ENCODE results near the gene DCUN1D2.

DCUN1D2 gene

DNA sequence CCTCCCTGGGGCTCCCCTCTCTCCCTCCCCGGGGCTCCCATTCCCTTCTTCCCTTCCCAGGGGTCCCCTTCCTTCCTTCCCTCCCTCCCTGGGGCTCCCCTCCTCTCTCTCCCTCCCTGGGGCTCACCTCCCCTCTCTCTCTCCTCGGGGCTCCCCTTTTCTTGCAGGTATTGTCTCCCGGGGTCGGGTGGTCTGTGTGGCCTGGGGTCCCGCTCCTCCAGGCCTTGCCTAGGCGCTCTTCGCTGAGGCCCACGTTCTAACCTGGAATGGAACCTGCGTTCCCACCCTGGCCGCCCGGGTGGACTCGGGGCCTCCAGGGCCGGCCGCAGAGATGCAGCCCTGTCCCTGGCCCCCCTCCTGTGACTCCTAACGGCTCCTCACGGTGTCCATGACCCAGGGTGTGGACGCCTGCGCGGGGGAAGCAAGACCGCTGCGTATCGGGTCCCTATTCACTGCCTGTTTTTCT is 940 bp upstream of the DCUN1D2 start:
- no peak overlapping the region for H3K4me3 ChIP-seq (IDR thresholded peaks at IDR 0.05; ENCODE audit: insufficient read depth, low read depth, low read length)
- H2AFZ ChIP-seq (ENCODE audit: low read depth): no peak overlapping the region
- H3K9ac ChIP-seq: peak overlapping the region; percentile 42; the same call in 1 of the 2 replicates
- TF ChIP-seq, protein P1, sequence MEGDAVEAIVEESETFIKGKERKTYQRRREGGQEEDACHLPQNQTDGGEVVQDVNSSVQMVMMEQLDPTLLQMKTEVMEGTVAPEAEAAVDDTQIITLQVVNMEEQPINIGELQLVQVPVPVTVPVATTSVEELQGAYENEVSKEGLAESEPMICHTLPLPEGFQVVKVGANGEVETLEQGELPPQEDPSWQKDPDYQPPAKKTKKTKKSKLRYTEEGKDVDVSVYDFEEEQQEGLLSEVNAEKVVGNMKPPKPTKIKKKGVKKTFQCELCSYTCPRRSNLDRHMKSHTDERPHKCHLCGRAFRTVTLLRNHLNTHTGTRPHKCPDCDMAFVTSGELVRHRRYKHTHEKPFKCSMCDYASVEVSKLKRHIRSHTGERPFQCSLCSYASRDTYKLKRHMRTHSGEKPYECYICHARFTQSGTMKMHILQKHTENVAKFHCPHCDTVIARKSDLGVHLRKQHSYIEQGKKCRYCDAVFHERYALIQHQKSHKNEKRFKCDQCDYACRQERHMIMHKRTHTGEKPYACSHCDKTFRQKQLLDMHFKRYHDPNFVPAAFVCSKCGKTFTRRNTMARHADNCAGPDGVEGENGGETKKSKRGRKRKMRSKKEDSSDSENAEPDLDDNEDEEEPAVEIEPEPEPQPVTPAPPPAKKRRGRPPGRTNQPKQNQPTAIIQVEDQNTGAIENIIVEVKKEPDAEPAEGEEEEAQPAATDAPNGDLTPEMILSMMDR (conservative IDR thresholded peaks at IDR 0.05; ENCODE audit: low read depth, low read length): no peak
- H3K4me2 ChIP-seq: peak overlapping the region; percentile 71
- no peaks in the 10 kb centered on the region for H4K20me1 ChIP-seq (ENCODE audit: insufficient read depth)
- H3K4me1 ChIP-seq (ENCODE audit: low read depth, poor library complexity, severe bottlenecking): peaks cover 18% of the 10 kb centered on the region
- no peak overlapping the region for H3K27ac ChIP-seq
- peaks cover 38% of the 10 kb centered on the region; the same call in 1 of the 2 replicates for H3K79me2 ChIP-seq (ENCODE audit: insufficient read depth, low read depth)
- H3K36me3 ChIP-seq (ENCODE audit: insufficient read depth): no peaks in the 10 kb centered on the region
- H3K27me3 ChIP-seq (ENCODE audit: insufficient read depth, low read depth): no peaks in the 10 kb centered on the region

DNA sequence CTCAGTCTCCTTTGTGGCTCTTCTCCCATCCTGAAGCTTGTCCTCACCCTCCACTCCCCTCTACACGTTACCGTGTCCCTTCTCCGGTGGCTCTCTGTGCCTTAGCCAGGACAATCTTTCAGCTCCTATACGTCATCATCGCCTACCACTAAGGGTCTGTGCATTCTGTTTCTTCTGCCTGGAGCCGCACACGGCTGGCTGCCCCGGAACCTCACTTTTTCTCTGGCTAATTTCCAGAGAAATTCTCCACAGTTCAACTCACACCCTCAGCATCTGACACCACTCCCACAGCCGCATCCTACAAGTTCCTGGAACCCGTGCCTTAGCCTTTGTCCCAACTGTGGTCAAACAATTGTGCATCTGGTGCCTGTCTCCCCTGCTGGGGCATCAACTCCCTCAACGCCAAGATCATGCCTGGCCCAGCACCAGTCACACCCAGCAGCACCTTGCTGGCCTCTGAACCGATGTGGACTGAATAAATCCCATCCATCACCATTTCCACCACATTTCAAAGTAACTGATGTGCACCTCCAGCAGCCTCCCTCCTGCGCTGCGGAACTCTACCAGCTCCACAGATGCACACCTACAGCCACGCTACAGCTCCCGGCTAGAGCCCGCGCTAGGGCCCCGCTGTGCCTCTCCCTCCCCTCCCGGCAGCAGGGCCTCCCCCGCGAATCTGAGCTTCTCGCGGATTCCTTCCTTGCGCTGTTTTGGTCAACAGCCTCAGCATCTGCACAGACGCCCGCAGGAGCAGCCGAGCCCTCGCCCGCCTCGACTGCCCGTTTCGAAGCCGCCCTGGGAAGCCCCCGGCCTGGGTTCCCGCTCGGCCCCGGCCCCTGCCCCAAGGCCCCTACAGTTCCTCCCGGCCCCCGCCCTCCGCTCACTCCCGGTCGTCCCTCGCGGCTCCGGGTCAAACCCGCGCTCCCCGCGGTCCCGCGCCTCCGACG is 689 bp downstream of the DCUN1D2 start:
- peaks cover 22% of the 10 kb centered on the region for H3K4me1 ChIP-seq (ENCODE audit: low read depth, poor library complexity, severe bottlenecking)
- peak overlapping the region; percentile 76 for H3K4me2 ChIP-seq
- no peak overlapping the region for H3K4me3 ChIP-seq (IDR thresholded peaks at IDR 0.05; ENCODE audit: insufficient read depth, low read depth, low read length)
- peaks cover 51% of the 10 kb centered on the region; the same call in 1 of the 2 replicates for H3K79me2 ChIP-seq (ENCODE audit: insufficient read depth, low read depth)
- peak overlapping the region; percentile 42; the same call in 1 of the 2 replicates for H3K9ac ChIP-seq
- TF ChIP-seq, protein P1 (conservative IDR thresholded peaks at IDR 0.05; ENCODE audit: low read depth, low read length): no peak
- no peak overlapping the region for H3K27ac ChIP-seq
- no peaks in the 10 kb centered on the region for H3K27me3 ChIP-seq (ENCODE audit: insufficient read depth, low read depth)
- no peaks in the 10 kb centered on the region for H3K36me3 ChIP-seq (ENCODE audit: insufficient read depth)
- H4K20me1 ChIP-seq (ENCODE audit: insufficient read depth): no peaks in the 10 kb centered on the region
- H2AFZ ChIP-seq (ENCODE audit: low read depth): peak overlapping the region; percentile 52

DNA sequence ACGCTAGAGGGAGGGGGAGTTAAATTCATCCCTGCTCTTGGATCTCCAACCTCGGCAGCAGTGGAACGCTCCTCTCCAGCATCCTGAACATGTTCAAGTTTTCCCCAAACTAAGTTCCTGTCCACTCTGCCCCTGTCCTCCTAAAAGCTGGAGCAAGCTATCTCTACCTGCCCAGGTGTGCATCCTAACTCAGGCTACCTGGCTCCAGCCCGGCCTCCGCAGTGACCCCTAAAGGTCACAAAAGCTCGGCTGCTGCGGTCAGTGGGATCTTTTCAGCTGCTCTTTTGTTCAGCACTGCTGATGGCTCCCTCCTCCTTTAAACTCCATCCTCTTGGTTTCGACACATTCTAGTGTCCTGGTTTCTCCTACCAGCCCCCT is 1.4 kb downstream of the DCUN1D2 start:
- TF ChIP-seq, protein P1 (conservative IDR thresholded peaks at IDR 0.05; ENCODE audit: low read depth, low read length): no peak
- no peak overlapping the region for H3K4me3 ChIP-seq (IDR thresholded peaks at IDR 0.05; ENCODE audit: insufficient read depth, low read depth, low read length)
- H3K27ac ChIP-seq: no peak overlapping the region
- no peaks in the 10 kb centered on the region for H4K20me1 ChIP-seq (ENCODE audit: insufficient read depth)
- no peak overlapping the region for H2AFZ ChIP-seq (ENCODE audit: low read depth)
- H3K27me3 ChIP-seq (ENCODE audit: insufficient read depth, low read depth): no peaks in the 10 kb centered on the region
- H3K36me3 ChIP-seq (ENCODE audit: insufficient read depth): no peaks in the 10 kb centered on the region
- no peak overlapping the region; the same call in 1 of the 2 replicates for H3K4me2 ChIP-seq
- H3K79me2 ChIP-seq (ENCODE audit: insufficient read depth, low read depth): peaks cover 51% of the 10 kb centered on the region; the same call in 1 of the 2 replicates
- no peak overlapping the region for H3K9ac ChIP-seq
- peaks cover 28% of the 10 kb centered on the region for H3K4me1 ChIP-seq (ENCODE audit: low read depth, poor library complexity, severe bottlenecking)

DNA sequence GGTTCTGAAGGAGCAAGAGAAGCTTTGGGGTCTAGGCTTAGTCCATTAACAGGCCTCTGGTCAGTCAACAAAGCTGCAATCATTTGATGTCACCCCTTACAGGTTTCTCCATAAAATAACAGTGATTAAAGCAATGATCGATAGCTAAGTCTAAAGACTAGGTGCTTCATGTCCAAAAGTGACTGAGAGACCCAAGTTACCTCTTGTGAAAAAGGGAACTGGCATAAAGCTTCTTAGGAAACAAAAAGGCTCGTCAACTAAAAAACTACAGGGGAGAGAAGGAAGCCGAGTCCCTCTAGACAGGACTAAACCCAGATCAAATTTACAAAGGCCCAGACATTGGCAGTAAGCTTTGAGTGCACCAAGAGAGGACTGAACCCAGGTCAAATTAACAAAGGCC is 2.2 kb downstream of the DCUN1D2 start:
- Histone ChIP-seq H3K9ac (no peak overlapping the region), H3K27ac (no peak overlapping the region), H3K4me2 (no peak overlapping the region), H4K20me1 (ENCODE audit: insufficient read depth) (no peaks in the 10 kb centered on the region), H3K27me3 (ENCODE audit: insufficient read depth, low read depth) (no peaks in the 10 kb centered on the region), H3K36me3 (ENCODE audit: insufficient read depth) (no peaks in the 10 kb centered on the region), H2AFZ (ENCODE audit: low read depth) (no peak overlapping the region), H3K4me1 (ENCODE audit: low read depth, poor library complexity, severe bottlenecking) (peaks cover 24% of the 10 kb centered on the region), H3K4me3 (IDR thresholded peaks at IDR 0.05; ENCODE audit: insufficient read depth, low read depth, low read length) (no peak overlapping the region), H3K79me2 (ENCODE audit: insufficient read depth, low read depth) (peaks cover 51% of the 10 kb centered on the region; the same call in 1 of the 2 replicates)
- TF ChIP-seq, protein P1 (conservative IDR thresholded peaks at IDR 0.05; ENCODE audit: low read depth, low read length): no peak
